ENCODE measurements around the gene BCDIN3D.

Gene BCDIN3D

DNA sequence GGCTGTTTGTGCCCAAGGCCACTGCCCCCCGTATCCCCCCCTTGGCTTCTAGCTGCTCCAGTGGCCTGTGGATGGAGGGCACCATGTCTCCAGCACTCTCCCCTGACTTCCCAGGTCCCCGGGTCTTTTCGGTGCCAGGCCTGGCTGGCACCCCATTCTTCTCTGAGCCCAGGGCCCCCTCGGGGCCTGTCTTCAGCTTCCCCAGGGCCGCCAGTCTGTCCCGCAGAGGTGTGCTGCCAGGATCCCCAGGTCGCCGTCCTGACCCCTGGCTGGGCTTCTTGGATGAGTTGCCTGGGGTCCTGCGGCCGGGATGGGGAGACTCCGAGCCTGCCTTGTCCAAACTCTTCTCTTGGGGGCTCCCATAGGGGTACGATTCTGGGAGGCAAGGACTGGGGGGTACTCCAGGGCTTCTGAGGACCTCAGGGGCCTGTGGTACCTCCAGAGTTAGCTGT lies 47.2 kb downstream of the BCDIN3D start:
- ATAC-seq: no peak

DNA sequence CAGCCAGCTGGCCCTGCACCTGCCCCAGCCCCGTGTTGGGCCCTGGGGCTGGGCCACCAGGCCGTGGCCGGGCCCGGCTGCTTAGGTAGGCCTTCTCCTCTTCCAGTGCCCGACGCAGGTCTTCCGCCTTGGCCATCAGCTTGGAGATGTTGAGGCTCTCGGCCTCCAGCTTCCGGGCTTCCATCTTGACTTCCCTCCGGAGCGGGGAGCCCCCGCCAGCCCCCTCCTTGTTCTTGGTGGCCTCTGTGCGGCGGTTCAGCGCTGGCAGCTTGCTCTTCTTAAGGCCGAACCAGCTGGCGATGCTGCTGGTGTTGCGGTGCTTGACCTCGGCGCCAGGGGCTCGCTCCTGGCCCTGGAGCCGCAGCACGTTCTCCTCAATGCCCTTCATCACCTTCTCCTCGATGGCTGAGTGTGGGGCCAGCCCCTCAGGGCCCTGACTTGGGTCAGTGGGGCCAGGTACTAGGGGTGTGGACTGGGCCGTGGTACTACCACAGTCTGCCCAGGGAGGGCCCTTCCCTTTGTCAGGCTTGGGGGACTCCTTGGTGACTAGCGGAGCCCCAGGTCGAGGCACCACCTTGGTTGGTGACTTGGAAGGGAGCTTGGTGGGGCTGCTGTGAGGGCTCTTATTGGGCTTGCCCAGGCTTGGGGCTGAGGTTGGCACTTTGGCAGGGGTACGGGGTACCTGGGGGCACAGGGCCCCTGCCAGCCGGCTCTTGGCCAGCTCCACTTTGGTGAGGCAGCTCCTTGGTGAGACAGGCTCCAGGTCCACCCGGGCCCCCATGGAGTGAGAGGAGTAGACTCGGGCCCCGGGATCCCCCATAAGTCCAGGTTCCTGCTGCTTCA lies 47.9 kb downstream of the BCDIN3D start:
- ATAC-seq: no peak

DNA sequence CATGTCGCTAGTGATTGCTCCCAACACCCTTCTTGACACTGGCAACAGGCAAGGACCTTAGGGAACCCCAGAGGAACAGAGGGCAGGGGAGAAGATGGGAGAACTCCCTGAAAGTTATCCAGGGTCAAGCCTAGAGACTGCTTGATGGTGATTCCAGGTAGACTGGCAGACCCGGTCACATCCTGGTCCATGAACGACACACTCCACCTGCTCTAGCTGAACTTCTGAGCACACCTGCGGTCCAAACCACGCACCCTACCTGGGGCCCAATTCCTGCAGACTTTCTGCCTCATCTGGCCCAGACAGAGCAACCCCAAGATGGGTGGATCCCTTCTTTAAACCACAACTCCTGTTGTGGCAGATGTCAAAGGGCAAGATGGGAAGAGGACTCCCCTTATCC lies 48.9 kb downstream of the BCDIN3D start:
- ATAC-seq: no peak

DNA sequence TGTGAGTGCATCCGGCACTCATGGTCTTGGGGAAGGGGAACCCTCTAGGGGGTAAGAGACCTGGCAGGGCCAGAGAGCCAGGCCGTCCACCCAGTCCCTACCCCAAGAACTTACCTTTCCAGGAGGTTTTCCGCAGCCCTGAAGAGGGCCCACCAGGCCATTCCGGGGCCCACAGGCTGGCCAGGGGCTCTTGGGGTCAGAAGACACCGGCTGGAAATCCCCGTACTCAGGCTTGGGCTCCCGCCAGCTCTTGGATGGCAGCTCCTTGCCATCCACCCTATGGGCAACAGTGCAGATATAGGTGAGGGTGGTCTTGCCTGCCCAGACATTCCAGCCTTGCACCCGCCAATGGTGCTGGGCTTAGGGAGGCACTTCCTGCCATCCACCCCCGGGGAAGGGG lies 49.3 kb downstream of the BCDIN3D start:
- ATAC-seq: no peak

DNA sequence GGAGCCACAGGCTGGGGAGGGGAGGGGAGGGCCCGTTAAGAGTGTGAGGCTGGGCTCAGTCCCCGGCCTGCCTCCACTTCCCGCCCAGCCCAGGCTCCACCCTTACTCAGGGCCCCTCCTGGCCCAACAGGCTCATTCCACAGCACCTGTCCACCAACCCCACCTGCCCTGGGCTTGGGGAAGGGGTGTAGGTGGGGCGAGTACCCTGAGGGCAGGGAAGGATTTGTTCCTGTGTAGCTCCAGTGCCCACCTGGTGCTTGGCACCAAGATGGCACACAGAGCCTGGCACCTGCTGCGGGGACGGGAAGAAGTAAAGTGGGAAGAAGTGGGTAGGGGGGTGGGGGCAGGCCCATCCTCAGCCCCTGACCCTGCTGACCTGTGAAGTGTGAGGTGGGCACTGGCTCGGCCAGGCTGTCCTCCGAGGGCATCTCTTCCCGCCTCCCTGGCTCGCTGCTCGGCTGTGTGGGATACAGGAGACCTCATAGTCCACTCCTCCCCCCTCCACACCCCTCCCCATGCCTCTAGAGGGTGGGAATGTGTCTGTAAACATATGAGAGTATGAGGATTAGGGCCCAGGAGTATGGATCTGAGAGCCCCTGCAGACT lies 49.8 kb downstream of the BCDIN3D start:
- ATAC-seq: no peak

DNA sequence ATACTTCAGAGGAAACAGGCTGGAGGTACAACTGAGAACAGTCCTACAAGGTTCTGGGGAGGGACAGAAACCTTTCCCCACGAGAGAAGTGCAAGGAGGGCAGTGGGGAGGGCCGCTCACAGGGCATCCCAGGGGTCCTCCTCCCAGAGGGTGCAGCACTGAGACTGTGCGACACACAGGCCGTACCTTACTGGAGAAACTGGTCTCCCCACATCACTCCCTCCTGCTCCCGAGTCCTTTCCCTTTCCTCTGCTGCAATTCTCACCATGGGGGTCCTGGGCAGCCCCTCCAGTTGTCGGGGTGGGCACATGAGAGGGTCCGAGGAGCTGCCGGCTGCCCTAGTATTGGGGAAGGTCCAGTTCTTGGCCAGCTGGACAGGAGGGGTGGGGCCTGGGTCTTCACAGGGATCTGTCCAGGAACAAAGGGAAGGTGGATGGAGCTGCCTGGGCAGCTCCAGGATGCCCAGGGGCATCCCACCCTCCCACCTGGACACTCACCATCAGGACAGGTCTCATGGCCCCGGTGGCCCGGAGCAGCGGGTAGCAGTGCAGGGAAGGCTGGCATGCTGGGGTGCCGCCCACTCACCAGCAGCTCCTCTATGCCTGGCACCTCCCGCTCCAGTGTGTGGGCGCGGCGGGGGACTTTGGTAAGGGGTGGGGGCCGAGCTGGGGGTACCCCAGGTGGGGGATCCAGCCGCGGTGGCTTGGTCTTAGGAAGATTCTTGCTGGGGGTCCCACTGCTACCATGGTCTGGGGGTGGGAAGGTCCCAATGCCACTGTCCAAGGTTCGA lies 50.5 kb downstream of the BCDIN3D start:
- ATAC-seq: no peak

DNA sequence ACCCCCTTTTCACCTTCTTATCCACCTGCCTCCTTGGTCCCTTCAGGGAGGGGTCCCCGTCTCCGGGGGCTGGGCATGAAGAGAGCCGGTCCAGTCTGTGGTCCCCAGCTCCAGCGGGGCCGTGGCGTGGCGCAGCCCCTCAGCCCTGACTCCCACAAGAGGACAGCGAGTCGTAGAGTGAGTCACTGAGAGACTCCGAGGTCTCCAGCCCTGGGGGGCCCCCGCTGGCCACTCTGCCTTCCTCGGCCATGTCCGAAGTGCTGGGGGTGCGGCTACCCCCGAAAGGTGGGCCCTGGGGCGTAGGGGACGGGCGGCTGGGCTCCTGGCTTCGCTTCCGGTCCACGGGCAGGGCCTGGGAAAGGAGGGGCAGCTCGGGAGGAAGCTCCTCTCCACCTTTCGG lies 51.2 kb downstream of the BCDIN3D start:
- ATAC-seq: no peak

DNA sequence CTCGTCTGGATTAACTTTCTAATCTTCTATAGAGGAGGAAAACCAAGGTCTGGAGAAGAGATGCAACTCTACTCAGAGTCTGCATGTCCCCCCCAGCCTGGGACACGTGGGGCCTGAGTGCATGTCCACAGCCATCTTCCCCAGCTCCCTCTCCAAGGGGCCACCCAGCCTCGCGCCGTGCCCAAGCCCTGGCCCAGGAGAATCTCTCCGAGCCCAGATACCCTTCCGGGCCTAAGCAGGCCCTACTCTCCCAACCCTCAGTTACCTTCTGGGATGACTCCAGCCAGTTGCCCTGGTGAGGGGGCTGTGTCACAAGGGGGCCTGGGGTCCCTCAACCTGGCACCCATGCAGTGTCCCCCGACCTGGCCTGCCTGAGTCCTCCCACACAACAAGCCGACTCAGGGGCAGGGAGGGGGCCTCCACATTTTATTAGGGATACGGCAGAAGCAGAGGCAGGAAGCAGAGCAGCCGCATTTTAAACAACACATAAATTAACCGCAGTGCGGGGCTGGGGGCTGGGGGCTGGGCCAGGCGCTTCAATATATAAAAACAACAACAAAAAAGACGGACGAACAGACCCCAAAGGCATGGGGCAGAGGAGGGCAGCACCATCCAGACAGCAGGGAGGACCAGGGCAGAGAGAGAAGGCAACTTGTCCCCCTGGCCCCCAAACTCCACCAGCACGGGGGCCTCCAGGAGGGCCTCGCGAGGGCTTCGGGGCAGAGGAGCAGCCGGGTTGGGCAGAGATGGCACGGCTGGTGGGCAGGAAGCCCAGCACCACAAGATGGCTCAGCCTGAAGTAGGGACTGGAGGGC lies 52.0 kb downstream of the BCDIN3D start:
- ATAC-seq: no peak

DNA sequence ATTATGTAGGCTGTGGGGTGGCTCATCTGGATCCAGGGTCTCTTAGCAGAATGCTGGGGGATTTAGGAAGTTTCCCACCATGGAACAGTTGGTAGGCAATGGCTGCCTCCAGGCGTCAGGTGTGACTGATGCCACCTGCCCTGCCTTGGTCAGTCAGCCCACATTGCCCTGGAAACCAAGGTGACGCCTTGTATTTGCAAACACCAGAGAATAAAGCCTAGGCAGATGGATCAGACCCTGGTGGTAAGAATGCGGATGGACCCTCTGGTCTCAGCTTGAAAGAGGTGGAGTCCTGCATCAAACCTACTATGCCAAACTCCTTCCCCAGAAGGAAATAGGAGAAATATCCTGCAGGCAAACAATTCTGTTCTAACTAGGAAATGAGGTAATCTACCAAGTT lies 52.9 kb downstream of the BCDIN3D start:
- no peak for ATAC-seq

DNA sequence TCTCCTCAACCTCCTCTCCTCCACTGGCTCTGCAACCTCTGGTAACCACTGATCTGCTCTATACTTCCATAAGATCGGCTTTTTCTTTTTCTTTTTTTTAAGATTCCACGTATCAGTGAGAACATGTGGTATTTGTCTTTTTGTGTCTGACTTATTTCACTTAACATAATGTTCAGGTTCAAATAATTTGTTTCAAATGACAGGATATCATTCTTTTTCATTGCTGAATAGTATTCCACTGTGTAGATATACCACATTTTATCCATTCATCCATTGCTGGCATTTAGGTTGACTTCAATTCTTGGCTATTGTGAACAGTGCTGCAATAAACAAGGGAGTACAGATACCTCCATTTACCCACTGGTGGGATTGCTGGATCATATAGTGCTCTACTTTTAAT lies 55.2 kb downstream of the BCDIN3D start:
- no peak for ATAC-seq
